ENCODE data around the gene ENTPD5. TPM values are rescaled to one million over a fixed set of nuclear protein-coding genes. Genes with fewer than 3 reads are reported as not detected.

The ENTPD5 gene
- total and polyA plus RNA-seq, 2 donors (not counting 1 experiment from before 2014, with no cell fraction given), result 5.5 to 14.7 TPM

DNA sequence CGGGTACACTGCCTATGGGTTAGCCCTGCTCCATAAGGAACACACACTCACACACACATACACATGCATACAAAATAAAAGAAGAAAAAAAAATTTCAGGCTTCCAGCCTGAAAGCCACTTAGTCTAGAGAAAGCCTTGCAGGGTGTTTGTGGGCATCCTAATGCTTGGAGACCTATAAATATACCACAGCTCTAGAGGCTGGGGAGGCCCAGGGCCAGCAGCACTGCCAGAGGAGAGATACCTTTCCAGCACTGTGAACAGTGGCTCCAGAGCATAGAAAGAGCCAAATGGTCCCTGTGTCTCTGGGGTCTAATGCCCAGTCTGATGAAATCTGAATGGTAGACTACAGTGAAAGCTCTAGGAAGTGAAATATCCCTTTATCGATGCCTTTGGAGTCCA is 82.1 kb downstream of the ENTPD5 start:
- Histone ChIP-seq H3K9ac (ENCODE audit: low read length) (no peak overlapping the region), H2AFZ (ENCODE audit: insufficient read depth, low read depth, low read length, poor library complexity, severe bottlenecking) (no peak overlapping the region), H3K4me1 (ENCODE audit: control insufficient read depth in 2 of 2, insufficient read depth in 2 of 2, low read length in 2 of 2) (no peaks in the 10 kb centered on the region), H3K79me2 (ENCODE audit: control insufficient read depth, insufficient read depth, low read length) (no peaks in the 10 kb centered on the region), H3K9me3 (ENCODE audit: control extremely low read depth in 1 of 3, control insufficient read depth in 2 of 3, insufficient read depth in 1 of 3, low read length in 2 of 3) (no peaks in the 10 kb centered on the region), H4K20me1 (ENCODE audit: control insufficient read depth, insufficient read depth, low read length, poor library complexity, severe bottlenecking) (no peaks in the 10 kb centered on the region), H3K4me3 (ENCODE audit: control extremely low read depth in 1 of 5, extremely low read depth in 1 of 5, insufficient read depth in 1 of 5, low read depth in 2 of 5, low read length in 4 of 5) (no peak overlapping the region), H3K4me2 (replicated peaks; ENCODE audit: low read depth, low read length, poor library complexity, severe bottlenecking) (no peak overlapping the region), H3K36me3 (replicated peaks in 1 of 2; ENCODE audit: control extremely low read depth in 1 of 2, control insufficient read depth in 1 of 2, extremely low read depth in 1 of 2, insufficient read depth in 2 of 2, low read length in 1 of 2) (peaks cover 10 to 33% of the 10 kb centered on the region in 2 experiments), H3K27ac (ENCODE audit: low read length in 2 of 2) (no peak overlapping the region), H3K27me3 (replicated peaks in 1 of 4; ENCODE audit: control extremely low read depth in 1 of 4, control insufficient read depth in 3 of 4, insufficient read depth in 4 of 4, low read length in 3 of 4) (no peaks in the 10 kb centered on the region)
- WGBS (ENCODE audit: insufficient coverage), result 86% methylated on average over 1 of the region's 2 CpGs
- Mint-ChIP-seq H3K27me3 (no peaks in the 10 kb centered on the region), H3K4me1 (no peaks in the 10 kb centered on the region), H3K9me3 (ENCODE audit: insufficient read depth) (no peaks in the 10 kb centered on the region), H3K27ac (no peak overlapping the region), H3K4me3 (no peak overlapping the region)
- DNase-seq, result no peak
- POLR2A ChIA-PET, result no interaction called here
- intact Hi-C loops (cut with micrococcal nuclease), result no loop called here
- ATAC-seq (ENCODE audit: low read depth), result no peak
- TF ChIP-seq, protein P1, sequence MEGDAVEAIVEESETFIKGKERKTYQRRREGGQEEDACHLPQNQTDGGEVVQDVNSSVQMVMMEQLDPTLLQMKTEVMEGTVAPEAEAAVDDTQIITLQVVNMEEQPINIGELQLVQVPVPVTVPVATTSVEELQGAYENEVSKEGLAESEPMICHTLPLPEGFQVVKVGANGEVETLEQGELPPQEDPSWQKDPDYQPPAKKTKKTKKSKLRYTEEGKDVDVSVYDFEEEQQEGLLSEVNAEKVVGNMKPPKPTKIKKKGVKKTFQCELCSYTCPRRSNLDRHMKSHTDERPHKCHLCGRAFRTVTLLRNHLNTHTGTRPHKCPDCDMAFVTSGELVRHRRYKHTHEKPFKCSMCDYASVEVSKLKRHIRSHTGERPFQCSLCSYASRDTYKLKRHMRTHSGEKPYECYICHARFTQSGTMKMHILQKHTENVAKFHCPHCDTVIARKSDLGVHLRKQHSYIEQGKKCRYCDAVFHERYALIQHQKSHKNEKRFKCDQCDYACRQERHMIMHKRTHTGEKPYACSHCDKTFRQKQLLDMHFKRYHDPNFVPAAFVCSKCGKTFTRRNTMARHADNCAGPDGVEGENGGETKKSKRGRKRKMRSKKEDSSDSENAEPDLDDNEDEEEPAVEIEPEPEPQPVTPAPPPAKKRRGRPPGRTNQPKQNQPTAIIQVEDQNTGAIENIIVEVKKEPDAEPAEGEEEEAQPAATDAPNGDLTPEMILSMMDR (IDR thresholded peaks at IDR 0.05), result no peak
- no peak for TF ChIP-seq EZH2 (IDR thresholded peaks at IDR 0.05; ENCODE audit: borderline replicate concordance, insufficient read depth, low read depth, low read length, poor library complexity, severe bottlenecking)
- CTCF ChIA-PET, result interaction anchor here (1.5 kb wide), 1 partner anchor 210 kb away, joined by 4 read pairs; no protein-coding TSS in a partner anchor

DNA sequence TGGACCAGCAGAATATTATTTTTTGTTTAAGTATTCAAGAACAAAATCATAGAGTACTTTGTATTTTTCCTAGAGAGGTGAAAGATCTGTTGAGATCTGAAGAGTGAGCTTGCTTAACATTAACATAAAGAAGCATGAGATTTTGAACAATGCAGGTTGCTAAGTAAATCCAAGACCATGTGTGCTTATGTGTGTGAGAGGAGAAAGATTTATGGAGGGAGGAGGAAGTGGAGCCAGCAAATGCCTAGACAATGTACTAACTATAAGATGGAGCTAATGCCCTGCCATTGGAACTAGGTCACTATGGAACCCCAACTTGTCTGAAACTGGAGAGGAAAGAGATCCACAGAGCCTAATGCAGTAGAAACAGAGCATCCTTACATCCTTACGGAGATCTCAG is 82.5 kb downstream of the ENTPD5 start:
- no peak for DNase-seq
- Mint-ChIP-seq H3K9me3 (ENCODE audit: insufficient read depth) (no peaks in the 10 kb centered on the region), H3K4me3 (no peak overlapping the region), H3K27ac (no peak overlapping the region), H3K27me3 (no peaks in the 10 kb centered on the region), H3K4me1 (no peaks in the 10 kb centered on the region)
- TF ChIP-seq, protein P1 (IDR thresholded peaks at IDR 0.05), result no peak
- TF ChIP-seq EZH2 (IDR thresholded peaks at IDR 0.05; ENCODE audit: borderline replicate concordance, insufficient read depth, low read depth, low read length, poor library complexity, severe bottlenecking), result no peak
- Histone ChIP-seq H3K9me3 (ENCODE audit: control extremely low read depth in 1 of 3, control insufficient read depth in 2 of 3, insufficient read depth in 1 of 3, low read length in 2 of 3) (no peaks in the 10 kb centered on the region), H3K27me3 (replicated peaks in 1 of 4; ENCODE audit: control extremely low read depth in 1 of 4, control insufficient read depth in 3 of 4, insufficient read depth in 4 of 4, low read length in 3 of 4) (no peaks in the 10 kb centered on the region), H3K4me3 (ENCODE audit: control extremely low read depth in 1 of 5, extremely low read depth in 1 of 5, insufficient read depth in 1 of 5, low read depth in 2 of 5, low read length in 4 of 5) (no peak overlapping the region), H3K4me2 (replicated peaks; ENCODE audit: low read depth, low read length, poor library complexity, severe bottlenecking) (no peak overlapping the region), H4K20me1 (ENCODE audit: control insufficient read depth, insufficient read depth, low read length, poor library complexity, severe bottlenecking) (no peaks in the 10 kb centered on the region), H3K9ac (ENCODE audit: low read length) (no peak overlapping the region), H2AFZ (ENCODE audit: insufficient read depth, low read depth, low read length, poor library complexity, severe bottlenecking) (no peak overlapping the region), H3K36me3 (replicated peaks in 1 of 2; ENCODE audit: control extremely low read depth in 1 of 2, control insufficient read depth in 1 of 2, extremely low read depth in 1 of 2, insufficient read depth in 2 of 2, low read length in 1 of 2) (peaks cover 14 to 38% of the 10 kb centered on the region in 2 experiments), H3K4me1 (ENCODE audit: control insufficient read depth in 2 of 2, insufficient read depth in 2 of 2, low read length in 2 of 2) (no peaks in the 10 kb centered on the region), H3K79me2 (ENCODE audit: control insufficient read depth, insufficient read depth, low read length) (no peaks in the 10 kb centered on the region), H3K27ac (ENCODE audit: low read length in 2 of 2) (no peak overlapping the region)
- ATAC-seq (ENCODE audit: low read depth), result no peak
- ChIA-PET POLR2A (no interaction called here), CTCF (interaction anchor here (1.5 kb wide), 1 partner anchor 209 kb away, joined by 4 read pairs; no protein-coding TSS in a partner anchor)
- intact Hi-C loops (cut with micrococcal nuclease), result no loop called here
- WGBS (ENCODE audit: insufficient coverage), result no CpG with 5 or more reads among the region's 1 CpG

Data from B cell (primary cell).